Activated naive CD4-positive, alpha-beta T cell treated with anti-CD3 and anti-CD28 coated beads for 36 hours (primary cell): ENCODE data around the gene GARIN5A. TPM values are rescaled to one million over a fixed set of nuclear protein-coding genes. Genes with fewer than 3 reads are reported as not detected.

Experiments used
- total RNA-seq, 2 experiments: library from RNA; stranded (reverse); gene quantifications; one replicate each; pipeline ENCODE4 v1.2.3, GENCODE V29; 2021

Gene GARIN5A
- total RNA-seq, 2 experiments from 2014 or later = 0.57 TPM; not detected in 1

Other genes with a start within 250 kb of the GARIN5A start
- gene KCNC3, start 147.5 kb downstream of the GARIN5A start, total RNA-seq = 1 to 10 TPM; 2.0 to 2.4 TPM
- gene NAPSA, start 111.2 kb downstream of the GARIN5A start, total RNA-seq = 10 to 100 TPM; 40.2 to 41.0 TPM
- 10 to 100 TPM; 47.2 to 49.3 TPM for gene NR1H2, start 100.4 kb downstream of the GARIN5A start, total RNA-seq
- gene POLD1, start 92.5 kb downstream of the GARIN5A start, total RNA-seq = 100 to 1,000 TPM; 221 to 224 TPM
- under 1 TPM; 0.36 to 0.47 TPM for gene SPIB, start 57.9 kb downstream of the GARIN5A start, total RNA-seq
- 1 to 10 TPM in 1 of 2 experiments, under 1 TPM in 1; 0.64 to 1.6 TPM for gene MYBPC2, start 44.0 kb downstream of the GARIN5A start, total RNA-seq
- gene EMC10, start 341 bp downstream of the GARIN5A start, total RNA-seq = 10 to 100 TPM; 28.4 to 29.2 TPM
- gene JOSD2, start 34.3 kb upstream of the GARIN5A start, total RNA-seq = 10 to 100 TPM; 17.2 to 17.9 TPM
- not detected for gene ASPDH, start 37.1 kb upstream of the GARIN5A start, total RNA-seq
- gene LRRC4B, start 91.6 kb upstream of the GARIN5A start, total RNA-seq = not detected
- gene SYT3, start 163.0 kb upstream of the GARIN5A start, total RNA-seq = not detected
- gene C19orf81, start 172.6 kb upstream of the GARIN5A start, total RNA-seq = 1 to 10 TPM; 1.5 to 1.7 TPM
- gene SHANK1, start 243.0 kb upstream of the GARIN5A start, total RNA-seq = not detected
- 1 to 10 TPM in 1 of 2 experiments, under 1 TPM in 1; 0.69 to 1.4 TPM for gene CLEC11A, start 246.5 kb upstream of the GARIN5A start, total RNA-seq